Measurements from ENCODE around the gene ST8SIA3.

The ST8SIA3 gene

DNA sequence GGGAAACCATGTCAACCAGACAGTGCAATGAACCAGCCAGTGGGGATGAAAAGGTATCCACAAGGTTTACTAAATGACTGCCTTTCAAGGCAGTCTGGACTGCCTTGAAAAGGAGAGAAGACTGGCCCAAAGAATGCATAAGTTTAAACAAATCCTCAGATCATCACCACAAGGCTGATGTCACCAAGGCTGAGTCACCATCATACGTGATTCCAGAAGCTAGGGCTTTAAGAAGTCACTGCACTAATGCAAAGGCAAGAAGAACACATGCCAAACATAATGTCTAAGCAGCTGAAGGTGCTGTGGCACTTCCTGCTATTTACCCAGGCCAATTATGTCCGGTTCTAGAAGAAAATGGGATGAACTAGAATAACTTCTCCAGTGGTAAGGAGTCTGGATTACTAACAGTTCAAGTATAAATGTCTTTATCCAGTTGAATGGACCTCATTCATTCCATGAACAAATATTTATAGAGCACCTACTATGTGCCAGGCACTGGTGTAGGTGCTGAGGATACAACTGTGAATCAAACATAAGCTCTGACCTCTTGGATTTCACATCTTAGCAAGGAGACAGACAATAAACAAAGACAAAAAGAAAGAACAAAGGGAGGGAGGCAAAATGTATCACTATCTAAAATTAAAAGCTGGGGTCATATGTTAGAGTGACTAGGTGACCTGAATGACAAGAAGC, 45.2 kb downstream of the ST8SIA3 start:
- Histone ChIP-seq H3K4me3 (ENCODE audit: insufficient read depth, low read depth, low read length, poor library complexity, severe bottlenecking) (no peak overlapping the region), H3K36me3 (ENCODE audit: control insufficient read depth, insufficient read depth, low read length) (no peaks in the 10 kb centered on the region), H3K9me3 (ENCODE audit: control insufficient read depth, low read length) (no peaks in the 10 kb centered on the region), H3K4me1 (ENCODE audit: control insufficient read depth, insufficient read depth, low read length, poor library complexity, severe bottlenecking) (no peaks in the 10 kb centered on the region), H3K27ac (ENCODE audit: insufficient read depth, low read length, poor library complexity, severe bottlenecking) (no peak overlapping the region), H3K27me3 (replicated peaks; ENCODE audit: control insufficient read depth, insufficient read depth, low read length, poor library complexity, severe bottlenecking) (no peaks in the 10 kb centered on the region)
- DNase-seq = no peak

GRCh38 chr18:57404345-57404744, 52.0 kb downstream of the ST8SIA3 start:
- DNase-seq = no peak
- no peaks in the 10 kb centered on the region for H3K36me3 ChIP-seq (ENCODE audit: control insufficient read depth, insufficient read depth, low read length)
- no peaks in the 10 kb centered on the region for H3K9me3 ChIP-seq (ENCODE audit: control insufficient read depth, low read length)
- no peaks in the 10 kb centered on the region for H3K27me3 ChIP-seq (replicated peaks; ENCODE audit: control insufficient read depth, insufficient read depth, low read length, poor library complexity, severe bottlenecking)
- no peaks in the 10 kb centered on the region for H3K4me1 ChIP-seq (ENCODE audit: control insufficient read depth, insufficient read depth, low read length, poor library complexity, severe bottlenecking)
- H3K27ac ChIP-seq (ENCODE audit: insufficient read depth, low read length, poor library complexity, severe bottlenecking) = no peak overlapping the region
- no peak overlapping the region for H3K4me3 ChIP-seq (ENCODE audit: insufficient read depth, low read depth, low read length, poor library complexity, severe bottlenecking)

DNA sequence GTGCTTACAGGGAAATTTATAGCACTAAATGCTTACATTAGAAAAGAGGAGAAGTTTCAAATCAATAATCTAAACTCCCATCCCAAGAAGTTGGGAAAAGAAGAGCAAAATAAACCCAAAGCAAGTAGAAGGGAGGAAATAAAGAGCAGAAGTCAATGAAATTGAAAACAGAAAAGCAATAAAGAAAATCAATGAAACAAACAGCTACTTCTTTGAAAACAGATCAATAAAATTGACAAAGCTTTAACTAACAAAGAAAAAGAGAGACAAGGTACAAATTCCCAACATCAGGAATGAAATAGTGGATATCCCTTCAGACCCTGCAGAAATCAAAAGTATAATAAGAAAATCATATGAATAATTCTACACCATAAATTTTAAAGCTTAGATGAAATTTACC, 57.3 kb downstream of the ST8SIA3 start:
- no peak for DNase-seq
- Histone ChIP-seq H3K27me3 (replicated peaks; ENCODE audit: control insufficient read depth, insufficient read depth, low read length, poor library complexity, severe bottlenecking) (no peaks in the 10 kb centered on the region), H3K36me3 (ENCODE audit: control insufficient read depth, insufficient read depth, low read length) (no peaks in the 10 kb centered on the region), H3K4me3 (ENCODE audit: insufficient read depth, low read depth, low read length, poor library complexity, severe bottlenecking) (no peak overlapping the region), H3K4me1 (ENCODE audit: control insufficient read depth, insufficient read depth, low read length, poor library complexity, severe bottlenecking) (no peaks in the 10 kb centered on the region), H3K9me3 (ENCODE audit: control insufficient read depth, low read length) (no peaks in the 10 kb centered on the region), H3K27ac (ENCODE audit: insufficient read depth, low read length, poor library complexity, severe bottlenecking) (no peak overlapping the region)

DNA sequence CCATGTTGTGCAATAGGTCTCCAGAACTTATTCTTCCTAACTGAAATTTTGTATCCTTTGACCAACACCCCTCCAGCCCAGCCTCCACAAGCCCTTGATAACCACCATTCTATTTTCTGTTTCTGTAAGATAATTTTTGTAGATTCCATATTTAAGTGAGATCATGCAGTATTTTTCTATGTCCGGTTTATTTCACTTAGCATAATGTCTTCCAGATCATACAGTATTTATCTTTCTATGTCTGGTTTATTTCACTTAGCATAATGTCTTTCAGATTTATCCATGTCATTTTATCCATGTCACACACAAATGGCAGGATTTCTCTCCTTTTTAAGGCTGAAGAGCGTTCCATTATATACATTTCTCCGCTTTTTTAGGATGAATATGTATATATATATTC, 58.4 kb downstream of the ST8SIA3 start:
- H3K4me3 ChIP-seq (ENCODE audit: insufficient read depth, low read depth, low read length, poor library complexity, severe bottlenecking) = no peak overlapping the region
- H3K9me3 ChIP-seq (ENCODE audit: control insufficient read depth, low read length) = no peaks in the 10 kb centered on the region
- DNase-seq = no peak
- no peaks in the 10 kb centered on the region for H3K36me3 ChIP-seq (ENCODE audit: control insufficient read depth, insufficient read depth, low read length)
- no peaks in the 10 kb centered on the region for H3K27me3 ChIP-seq (replicated peaks; ENCODE audit: control insufficient read depth, insufficient read depth, low read length, poor library complexity, severe bottlenecking)
- H3K27ac ChIP-seq (ENCODE audit: insufficient read depth, low read length, poor library complexity, severe bottlenecking) = no peak overlapping the region
- H3K4me1 ChIP-seq (ENCODE audit: control insufficient read depth, insufficient read depth, low read length, poor library complexity, severe bottlenecking) = no peaks in the 10 kb centered on the region

DNA sequence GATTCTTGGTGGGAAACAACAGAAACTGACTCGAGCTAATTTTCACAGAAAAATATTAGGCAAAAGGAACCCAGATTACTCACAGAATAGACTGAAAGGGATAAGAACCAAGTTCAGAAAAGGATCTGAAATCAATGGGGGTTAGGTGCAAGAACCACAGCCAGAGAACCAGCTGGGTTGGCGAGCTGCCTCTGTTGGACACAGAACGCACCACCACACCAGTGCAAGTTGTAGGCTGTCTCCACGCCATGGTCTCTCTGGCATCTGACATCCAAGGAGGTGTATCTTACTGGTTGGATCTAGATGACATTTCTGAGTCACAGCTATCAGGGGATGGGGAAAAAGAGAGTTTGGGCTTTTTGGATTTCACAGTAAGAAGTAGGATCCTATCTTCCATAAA, 64.2 kb downstream of the ST8SIA3 start:
- no peak overlapping the region for H3K27ac ChIP-seq (ENCODE audit: insufficient read depth, low read length, poor library complexity, severe bottlenecking)
- H3K27me3 ChIP-seq (replicated peaks; ENCODE audit: control insufficient read depth, insufficient read depth, low read length, poor library complexity, severe bottlenecking) = no peaks in the 10 kb centered on the region
- H3K4me3 ChIP-seq (ENCODE audit: insufficient read depth, low read depth, low read length, poor library complexity, severe bottlenecking) = no peak overlapping the region
- DNase-seq = no peak
- no peaks in the 10 kb centered on the region for H3K36me3 ChIP-seq (ENCODE audit: control insufficient read depth, insufficient read depth, low read length)
- H3K9me3 ChIP-seq (ENCODE audit: control insufficient read depth, low read length) = no peaks in the 10 kb centered on the region
- no peaks in the 10 kb centered on the region for H3K4me1 ChIP-seq (ENCODE audit: control insufficient read depth, insufficient read depth, low read length, poor library complexity, severe bottlenecking)

All from effector memory CD4-positive, alpha-beta T cell (primary cell).